ENCODE measurements around the gene FGF22.

- no peak for TF ChIP-seq CTCF (IDR thresholded peaks at IDR 0.05; ENCODE audit: poor library complexity)
- TF ChIP-seq EZH2 (IDR thresholded peaks at IDR 0.05; ENCODE audit: borderline replicate concordance): no peak
Measured at GRCh38 chr19:623974-624373, 15.7 kb upstream of the FGF22 start.
